IMR-90 (cell line): ENCODE data around the gene UBN1. TPM values are rescaled to one million over a fixed set of nuclear protein-coding genes. Genes with fewer than 3 reads are reported as not detected.

ENCODE experiments used
- ATAC-seq: fragments of 200-7000 bp; cut with Tn5 transposase; 2 replicates; pipeline ENCODE4 v1.9.1; 2020; ENCODE audit warnings: low read depth, mild to moderate bottlenecking, moderate library complexity
- BruUV-seq: library from RNA; stranded (reverse); fragments of 400-500 nt; replicated peaks from 2 replicates; lab custom pipeline; 2021; lab: Mats Ljungman, UMichigan
- CTCF ChIA-PET: fragments of 300-600 bp; formaldehyde crosslinking; extraction: SDS; loops from one replicate; lab custom pipeline; 2021; ENCODE audit warnings: antibody characterized with exemption; lab: Yijun Ruan, JAX
- POLR2A ChIA-PET: fragments of 300-600 bp; sonication (Branson Sonifier 250); formaldehyde crosslinking; loops from one replicate; lab custom pipeline; 2022; ENCODE audit warnings: antibody characterized with exemption; ENCODE audit not compliant: unreplicated experiment; lab: Charles Lee
- DNase-seq: peaks from one replicate; pipeline ENCODE4 v3.0.0; 2013
- H2AFZ ChIP-seq: replicated peaks from 2 replicates; pipeline ENCODE3; 2013; ENCODE audit warnings: low read length, mild to moderate bottlenecking; ENCODE audit not compliant: poor library complexity
- H2AK5ac ChIP-seq: 2 replicates; pipeline ENCODE4 v1.6.1; 2013; ENCODE audit warnings: low read depth, low read length, inconsistent platforms
- H2AK9ac ChIP-seq: replicated peaks from 2 replicates; pipeline ENCODE3; 2013; ENCODE audit warnings: mild to moderate bottlenecking, low read depth, low read length, moderate library complexity; ENCODE audit not compliant: poor library complexity
- H2BK120ac ChIP-seq: 2 replicates; pipeline ENCODE4 v1.6.1; 2013; ENCODE audit warnings: low read depth, low read length, inconsistent platforms
- H2BK15ac ChIP-seq: 3 replicates; pipeline ENCODE4 v1.6.1; 2013; ENCODE audit warnings: low read depth, low read length, inconsistent platforms
- H2BK20ac ChIP-seq: 2 replicates; pipeline ENCODE4 v1.6.1; 2013; ENCODE audit warnings: low read depth, mild to moderate bottlenecking, inconsistent platforms, low read length, moderate library complexity
- H2BK5ac ChIP-seq: 2 replicates; pipeline ENCODE4 v1.6.1; 2013; ENCODE audit warnings: mild to moderate bottlenecking, low read depth, low read length, inconsistent platforms; ENCODE audit not compliant: poor library complexity, severe bottlenecking
- H3K14ac ChIP-seq: replicated peaks from 2 replicates; pipeline ENCODE4 v1.6.1; 2013; ENCODE audit warnings: low read depth, low read length, inconsistent platforms
- H3K18ac ChIP-seq: 2 replicates; pipeline ENCODE4 v1.6.1; 2013; ENCODE audit warnings: low read depth, low read length, control low read depth
- H3K23ac ChIP-seq: 2 replicates; pipeline ENCODE4 v1.6.1; 2013; ENCODE audit warnings: low read depth, low read length, inconsistent platforms
- H3K27ac ChIP-seq: 2 replicates; pipeline ENCODE4 v1.5.1; 2013; ENCODE audit warnings: mild to moderate bottlenecking, control low read depth, low read length; ENCODE audit not compliant: insufficient read depth
- H3K27me3 ChIP-seq: 2 replicates; pipeline ENCODE4 v1.6.1; 2013; ENCODE audit warnings: low read length; ENCODE audit not compliant: control insufficient read depth, insufficient read depth
- H3K36me3 ChIP-seq: 2 replicates; pipeline ENCODE4 v1.6.1; 2013; ENCODE audit warnings: low read length, mixed read lengths; ENCODE audit not compliant: control insufficient read depth, insufficient read depth
- H3K4ac ChIP-seq: 2 replicates; pipeline ENCODE4 v1.6.1; 2013; ENCODE audit warnings: low read depth, low read length, inconsistent platforms
- H3K4me1 ChIP-seq: 2 replicates; pipeline ENCODE4 v1.6.1; 2013; ENCODE audit warnings: low read length, mixed read lengths; ENCODE audit not compliant: control insufficient read depth, insufficient read depth
- H3K4me2 ChIP-seq: 2 replicates; pipeline ENCODE4 v1.6.1; 2013; ENCODE audit warnings: low read depth, mild to moderate bottlenecking, control low read depth, low read length, moderate library complexity
- H3K4me3 ChIP-seq: 2 replicates; pipeline ENCODE4 v1.5.1; 2013; ENCODE audit warnings: low read depth, mild to moderate bottlenecking, control low read depth, low read length, moderate library complexity; ENCODE audit not compliant: insufficient read depth
- H3K56ac ChIP-seq: 2 replicates; pipeline ENCODE4 v1.6.1; 2013; ENCODE audit warnings: low read length, inconsistent platforms; ENCODE audit not compliant: insufficient read depth; ENCODE audit errors: extremely low read depth
- H3K79me1 ChIP-seq, 2 experiments: 2 replicates each; pipeline ENCODE4 v1.6.1; 2013; ENCODE audit warnings: low read length in 2 of 2, inconsistent platforms in 1 of 2, low read depth in 1 of 2
- H3K9ac ChIP-seq: 2 replicates; pipeline ENCODE4 v1.6.1; 2013; ENCODE audit warnings: low read depth, low read length, control low read depth
- H3K9me1 ChIP-seq: 2 replicates; pipeline ENCODE4 v1.6.1; 2013; ENCODE audit warnings: low read length, inconsistent platforms; ENCODE audit not compliant: insufficient read depth
- H3K9me3 ChIP-seq: 2 replicates; pipeline ENCODE4 v1.6.1; 2013; ENCODE audit warnings: low read length; ENCODE audit not compliant: control insufficient read depth, insufficient read depth
- H4K20me1 ChIP-seq: 2 replicates; pipeline ENCODE4 v1.6.1; 2013; ENCODE audit warnings: low read length, inconsistent platforms; ENCODE audit not compliant: insufficient read depth
- H4K5ac ChIP-seq: 2 replicates; pipeline ENCODE4 v1.6.1; 2013; ENCODE audit warnings: mild to moderate bottlenecking, low read depth, low read length, control low read depth
- H4K8ac ChIP-seq, 2 experiments: 2 replicates each; pipeline ENCODE4 v1.6.1; 2013; ENCODE audit warnings: low read depth in 2 of 2, low read length in 2 of 2, control low read depth in 1 of 2, inconsistent platforms in 1 of 2
- H4K91ac ChIP-seq: 2 replicates; pipeline ENCODE4 v1.6.1; 2013; ENCODE audit warnings: low read depth, low read length, inconsistent platforms; ENCODE audit not compliant: insufficient read depth
- CEBPB ChIP-seq: IDR thresholded peaks from 2 replicates; pipeline ENCODE4 v1.6.1; 2012; ENCODE audit warnings: low read depth, low read length, improper control_type of control experiment
- WGBS, 2 experiments: methylation state at CpG; one replicate each; pipeline versions ENCODE4 v1.1.5 to v1.1.7; 2013; ENCODE audit warnings: missing lambda C conversion rate in 2 of 2; ENCODE audit not compliant: insufficient read length in 1 of 2; ENCODE audit errors: extremely low coverage in 2 of 2; 5-methylcytosine and 5-hydroxymethylcytosine counted together
- dilution Hi-C: fragments of 300-500 bp; cut with HindIII; formaldehyde crosslinking; loops from one replicate; pipeline ENCODE4 v1.14.3; 2018; ENCODE audit warnings: low sequenced_read_pairs; ENCODE audit not compliant: unreplicated experiment
- in situ Hi-C: fragments of 300-500 bp; cut with MboI; formaldehyde crosslinking; loops from 3 replicates; pipeline ENCODE4 v1.14.3; 2019; ENCODE audit warnings: low sequenced_read_pairs, inconsistent platforms, mixed read lengths
- intact Hi-C: fragments of 100-400 bp; cut with micrococcal nuclease; formaldehyde crosslinking; loops from 2 replicates; pipeline ENCODE4 v1.10.0; 2022
- polyA plus RNA-seq, 3 experiments: library from polyadenylated mRNA; depleted of rRNA; stranded (reverse); fragments of >200 nt; gene quantifications; 2 replicates each; pipeline ENCODE4 v1.2.3, GENCODE V29; 2012; ENCODE audit warnings: low replicate concordance in 1 of 3
- total RNA-seq: library from RNA; depleted of rRNA; stranded (reverse); fragments of >200 nt; gene quantifications from 2 replicates; pipeline ENCODE4 v1.2.3, GENCODE V29; 2012
- TF ChIP-seq, protein P1 (sequence below): fragments of 150-350 bp; IDR thresholded peaks from 2 replicates; pipeline ENCODE4 v1.6.1; 2017; ENCODE audit warnings: mild to moderate bottlenecking, antibody characterized with exemption, low read length, low read depth

Gene UBN1
- total and polyA plus RNA-seq, 2 of the 4 experiments (the other 2 are of a cell fraction): 5.7 to 16.3 TPM

DNA sequence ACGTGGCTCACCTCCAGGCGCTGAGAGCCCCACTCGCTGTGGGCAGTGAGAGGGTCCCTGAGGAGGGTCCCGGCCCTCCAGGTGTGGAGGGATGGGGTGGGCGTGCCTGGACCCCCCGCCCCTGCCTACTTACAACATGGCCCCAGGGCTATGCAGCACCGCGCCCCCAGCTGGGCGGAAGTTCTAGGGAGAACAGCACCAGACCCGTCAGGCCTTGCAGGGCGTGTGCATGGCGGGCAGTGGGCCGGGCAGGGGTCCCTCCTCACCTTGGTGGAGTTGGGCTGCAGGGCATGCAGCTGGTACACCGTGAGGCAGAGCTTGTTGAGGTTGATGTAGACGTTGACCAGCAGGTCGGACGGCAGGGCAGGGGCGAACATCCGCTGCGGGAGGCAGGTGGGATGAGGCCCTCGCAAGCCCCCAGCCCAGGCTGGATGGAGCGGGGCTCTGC, 49.5 kb upstream of the UBN1 start:
- dilution Hi-C loops: no loop called here
- H3K79me1 ChIP-seq: 0 out of 4 replicates have a peak, but pooled peaks cover 0 to 7% of the 10 kb centered on the region in 2 experiments
- ATAC-seq: no peak
- POLR2A ChIA-PET: no interaction called here
- no peak overlapping the region for H2BK15ac ChIP-seq
- H2BK20ac ChIP-seq: no peak overlapping the region
- no peaks in the 10 kb centered on the region for H3K27me3 ChIP-seq
- WGBS, 2 experiments: 92% methylated on average over 4 of the region's 22 CpGs; no CpG with 5 or more reads in 1 of the 2 experiments
- H3K56ac ChIP-seq: no peak overlapping the region
- no peak overlapping the region for H2BK5ac ChIP-seq
- H4K20me1 ChIP-seq: no peaks in the 10 kb centered on the region
- H4K8ac ChIP-seq: no peak overlapping the region
- H2AK9ac ChIP-seq: no peak overlapping the region
- intact Hi-C loops: no loop called here
- TF ChIP-seq, protein P1, sequence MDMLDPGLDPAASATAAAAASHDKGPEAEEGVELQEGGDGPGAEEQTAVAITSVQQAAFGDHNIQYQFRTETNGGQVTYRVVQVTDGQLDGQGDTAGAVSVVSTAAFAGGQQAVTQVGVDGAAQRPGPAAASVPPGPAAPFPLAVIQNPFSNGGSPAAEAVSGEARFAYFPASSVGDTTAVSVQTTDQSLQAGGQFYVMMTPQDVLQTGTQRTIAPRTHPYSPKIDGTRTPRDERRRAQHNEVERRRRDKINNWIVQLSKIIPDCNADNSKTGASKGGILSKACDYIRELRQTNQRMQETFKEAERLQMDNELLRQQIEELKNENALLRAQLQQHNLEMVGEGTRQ: no peak
- TF ChIP-seq CEBPB: no peak
- no peak overlapping the region for H3K27ac ChIP-seq
- DNase-seq: no peak
- no peak overlapping the region for H3K23ac ChIP-seq
- no peak overlapping the region for H3K9ac ChIP-seq
- H3K14ac ChIP-seq: no peak overlapping the region
- H4K5ac ChIP-seq: no peak overlapping the region
- peaks cover 2% of the 10 kb centered on the region; the same call in 1 of the 2 replicates for H3K36me3 ChIP-seq
- H2BK120ac ChIP-seq: no peak overlapping the region
- peaks cover 5% of the 10 kb centered on the region; the same call in 1 of the 2 replicates for H3K4me1 ChIP-seq
- H3K9me3 ChIP-seq: no peaks in the 10 kb centered on the region
- H3K18ac ChIP-seq: no peak overlapping the region
- BruUV-seq: no TSS peak
- H3K4me2 ChIP-seq: no peak overlapping the region
- CTCF ChIA-PET: interaction anchor here (0.5 kb wide), 1 partner anchor 14 kb away, joined by 3 read pairs; no protein-coding TSS in a partner anchor
- no peak overlapping the region for H4K91ac ChIP-seq
- in situ Hi-C loops: no loop called here
- no peak overlapping the region for H3K4me3 ChIP-seq
- no peak overlapping the region for H2AK5ac ChIP-seq
- H3K4ac ChIP-seq: no peak overlapping the region
- H3K9me1 ChIP-seq: no peaks in the 10 kb centered on the region
- H2AFZ ChIP-seq: no peak overlapping the region
